PC-3 (cell line): ENCODE results near the gene FUT6. TPM values are rescaled to one million over a fixed set of nuclear protein-coding genes. Genes with fewer than 3 reads are reported as not detected.
"Not testable (repeated sequence)": the region's sequence is repeated elsewhere in the genome, so short reads cannot be mapped to it uniquely, and the experiment has no call there.

Source experiments
- ATAC-seq: fragments of 200-7000 bp; cut with Tn5 transposase; 2 replicates; pipeline ENCODE4 v1.9.1; 2020; ENCODE audit warnings: mild to moderate bottlenecking, moderate library complexity
- Bru-seq: library from RNA; stranded (reverse); fragments of 400-500 nt; gene quantifications from one replicate; lab custom pipeline; 2021; lab: Mats Ljungman, UMichigan
- BruChase-seq, 2 experiments: library from RNA; stranded (reverse); fragments of 400-500 nt; gene quantifications; one replicate each; lab custom pipeline; 2021; lab: Mats Ljungman, UMichigan
- BruUV-seq: library from RNA; stranded (reverse); fragments of 400-500 nt; replicated peaks from 2 replicates; lab custom pipeline; 2021; lab: Mats Ljungman, UMichigan
- CTCF ChIA-PET: fragments of 300-600 bp; sonication (Branson Sonifier 250); formaldehyde crosslinking; loops from one replicate; lab custom pipeline; 2022; ENCODE audit warnings: antibody characterized with exemption; lab: Charles Lee
- POLR2A ChIA-PET: fragments of 300-600 bp; sonication (Branson Sonifier 250); formaldehyde crosslinking; loops from one replicate; lab custom pipeline; 2022; ENCODE audit warnings: antibody characterized with exemption; ENCODE audit not compliant: unreplicated experiment; lab: Charles Lee
- DNase-seq: peaks from one replicate; pipeline ENCODE4 v3.0.0-alpha.2; 2015
- H2AFZ ChIP-seq: fragments of 300-600 bp; sonication (generic); 2 replicates; pipeline ENCODE4 v1.6.0; 2016; ENCODE audit warnings: antibody characterized with exemption, low read length
- H3F3A ChIP-seq: fragments of 300-600 bp; sonication (generic); one replicate; pipeline ENCODE4 v1.6.0; 2017; ENCODE audit warnings: antibody characterized with exemption, low read length, control low read depth, mild to moderate bottlenecking; ENCODE audit not compliant: unreplicated experiment
- H3K27ac ChIP-seq: fragments of 300-600 bp; sonication (generic); 2 replicates; pipeline ENCODE4 v1.5.1; 2016; ENCODE audit warnings: mild to moderate bottlenecking, low read length
- H3K27me3 ChIP-seq: fragments of 300-600 bp; sonication (generic); 2 replicates; pipeline ENCODE4 v1.6.1; 2016; ENCODE audit warnings: low read length, mixed read lengths
- H3K36me3 ChIP-seq: fragments of 300-600 bp; sonication (generic); 2 replicates; pipeline ENCODE4 v1.6.1; 2016; ENCODE audit warnings: low read depth, mixed run types, low read length, mixed read lengths
- H3K4me1 ChIP-seq: fragments of 300-600 bp; sonication (generic); 2 replicates; pipeline ENCODE4 v1.5.1; 2016; ENCODE audit warnings: low read length; ENCODE audit not compliant: insufficient read depth
- H3K4me2 ChIP-seq: fragments of 300-600 bp; sonication (generic); 2 replicates; pipeline ENCODE4 v1.6.0; 2016; ENCODE audit warnings: low read length
- H3K4me3 ChIP-seq: fragments of 300-600 bp; sonication (generic); 2 replicates; pipeline ENCODE4 v1.5.1; 2016; ENCODE audit warnings: mild to moderate bottlenecking, low read length, mixed read lengths
- H3K79me2 ChIP-seq: fragments of 300-600 bp; sonication (generic); 2 replicates; pipeline ENCODE4 v1.6.1; 2017; ENCODE audit warnings: low read length, mixed read lengths
- H3K9ac ChIP-seq: fragments of 300-600 bp; sonication (generic); 2 replicates; pipeline ENCODE4 v1.6.0; 2016; ENCODE audit warnings: mild to moderate bottlenecking, low read length
- H3K9me2 ChIP-seq: fragments of 300-600 bp; sonication (generic); replicated peaks from 2 replicates; pipeline ENCODE4 v1.6.1; 2016; ENCODE audit warnings: mixed run types, low read length, mixed read lengths
- H3K9me3 ChIP-seq: fragments of 300-600 bp; sonication (generic); 2 replicates; pipeline ENCODE4 v1.6.1; 2016; ENCODE audit warnings: low read length, mixed read lengths
- H4K20me1 ChIP-seq: fragments of 300-600 bp; sonication (generic); 2 replicates; pipeline ENCODE4 v1.6.1; 2016; ENCODE audit warnings: low read length, mixed read lengths
- CTCF ChIP-seq: fragments of 300-600 bp; sonication (generic); conservative IDR thresholded peaks from 2 replicates; pipeline ENCODE4 v1.5.1; 2017; ENCODE audit warnings: antibody characterized with exemption, low read depth, mild to moderate bottlenecking, low read length
- EZH2 ChIP-seq: fragments of 300-600 bp; sonication (generic); IDR thresholded peaks from one replicate; pipeline ENCODE4 v1.6.1; 2017; ENCODE audit warnings: antibody characterized with exemption, mild to moderate bottlenecking, low read length; ENCODE audit not compliant: unreplicated experiment
- EZH2phosphoT487 ChIP-seq: fragments of 300-600 bp; sonication (generic); IDR thresholded peaks from 2 replicates; pipeline ENCODE4 v1.6.1; 2018; ENCODE audit warnings: mild to moderate bottlenecking, antibody characterized with exemption, low read length, borderline replicate concordance
- intact Hi-C: fragments of 100-400 bp; cut with micrococcal nuclease; formaldehyde crosslinking; loops from 2 replicates; pipeline ENCODE4 v1.9.0; 2023
- long read RNA-seq: library from polyadenylated mRNA; unstranded; transcript quantifications from one replicate; pipeline ENCODE4 v2.0.0, GENCODE V29; 2021; ENCODE audit not compliant: unreplicated experiment
- total RNA-seq: library from RNA; depleted of rRNA; stranded (reverse); fragments of >200 nt; gene quantifications from 2 replicates; pipeline ENCODE4 v1.2.3, GENCODE V29; 2014; rRNA removed

FUT6 gene, protein sequence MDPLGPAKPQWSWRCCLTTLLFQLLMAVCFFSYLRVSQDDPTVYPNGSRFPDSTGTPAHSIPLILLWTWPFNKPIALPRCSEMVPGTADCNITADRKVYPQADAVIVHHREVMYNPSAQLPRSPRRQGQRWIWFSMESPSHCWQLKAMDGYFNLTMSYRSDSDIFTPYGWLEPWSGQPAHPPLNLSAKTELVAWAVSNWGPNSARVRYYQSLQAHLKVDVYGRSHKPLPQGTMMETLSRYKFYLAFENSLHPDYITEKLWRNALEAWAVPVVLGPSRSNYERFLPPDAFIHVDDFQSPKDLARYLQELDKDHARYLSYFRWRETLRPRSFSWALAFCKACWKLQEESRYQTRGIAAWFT
- total RNA-seq (0.69 TPM in 1 of 2 replicates, not detected in the other), Bru-seq, nascent RNA (percentile 21 among the genes with signal in this experiment), BruChase-seq, experiment 1, labeled RNA remaining after a 6-hour chase (percentile 43 among the genes with signal in this experiment), BruChase-seq, experiment 2, labeled RNA remaining after a 2-hour chase (percentile 30 among the genes with signal in this experiment)
- long read RNA-seq = 0 reads

DNA sequence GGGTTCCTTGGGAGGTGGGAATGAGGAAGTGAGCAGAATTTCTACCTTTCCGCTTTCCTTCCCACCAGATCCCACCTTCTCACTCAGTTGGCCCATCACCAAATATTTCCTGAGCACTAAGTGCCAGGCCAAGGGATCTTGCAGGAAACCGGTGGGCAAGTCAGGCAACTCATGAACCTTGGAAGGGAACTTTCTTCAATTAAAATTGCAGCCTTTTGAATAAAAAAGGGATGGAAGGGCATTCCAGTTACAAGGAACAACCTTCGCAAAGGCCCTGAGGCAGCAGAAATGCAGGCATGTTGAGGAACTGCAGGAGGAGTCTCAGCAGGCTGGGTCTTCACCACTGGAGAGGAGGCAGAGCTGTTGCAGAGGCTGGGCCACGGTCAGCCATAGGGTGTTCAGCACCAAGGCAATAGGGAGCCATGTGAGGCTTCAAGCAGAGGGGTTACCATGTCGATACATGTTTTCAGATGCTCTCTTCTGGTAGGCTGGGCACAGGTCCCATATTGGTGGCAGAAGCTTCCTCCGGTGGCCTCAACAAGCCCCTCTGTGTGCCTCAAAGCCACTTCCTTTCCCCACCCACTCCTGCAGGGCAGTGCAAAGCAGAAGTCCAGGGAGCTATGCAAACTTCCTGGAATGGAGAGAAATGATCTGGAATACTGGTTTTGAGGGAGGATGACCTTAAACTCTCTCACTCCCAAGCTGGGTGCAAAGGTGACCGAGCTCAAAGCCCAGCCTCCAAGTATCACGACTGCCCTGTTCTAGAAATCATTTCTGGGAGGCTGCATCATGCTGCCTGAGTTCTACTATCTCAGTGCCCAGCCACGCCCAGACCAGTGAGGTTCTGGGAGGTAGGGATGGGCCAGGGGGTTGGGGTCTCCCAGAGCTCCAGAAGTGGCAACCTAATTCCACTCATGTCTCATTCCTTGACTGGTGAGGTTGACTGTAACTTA, at the start of gene FUT6:
TSS of gene FUT6 (minus strand) at position 638 of the 953 bp plus-strand sequence. CDS start 7,135 bp downstream, outside the sequence.
- no peaks in the 10 kb centered on the region for H3F3A ChIP-seq
- POLR2A ChIA-PET = no interaction called here
- no peaks in the 10 kb centered on the region for H3K9me2 ChIP-seq
- ATAC-seq = no peak
- H3K4me2 ChIP-seq = no peak within 1 kb of the TSS
- no peak within 1 kb of the TSS for H3K9ac ChIP-seq
- CTCF ChIA-PET = no interaction called here
- no TSS peak for BruUV-seq
- TF ChIP-seq EZH2phosphoT487 (no peak), CTCF (no peak), EZH2 (no peak)
- no peak within 1 kb of the TSS for H3K27ac ChIP-seq
- intact Hi-C loops = no loop called here
- no peaks in the 10 kb centered on the region for H3K9me3 ChIP-seq
- DNase-seq = no peak
- H3K27me3 ChIP-seq = no peaks in the 10 kb centered on the region
- H3K4me3 ChIP-seq = no peak within 1 kb of the TSS
- H3K79me2 ChIP-seq = no peaks in the 10 kb centered on the region
- no peaks in the 10 kb centered on the region for H3K4me1 ChIP-seq
- no peaks in the 10 kb centered on the region for H4K20me1 ChIP-seq
- H2AFZ ChIP-seq = no peak within 1 kb of the TSS
- H3K36me3 ChIP-seq = no peaks in the 10 kb centered on the region

DNA sequence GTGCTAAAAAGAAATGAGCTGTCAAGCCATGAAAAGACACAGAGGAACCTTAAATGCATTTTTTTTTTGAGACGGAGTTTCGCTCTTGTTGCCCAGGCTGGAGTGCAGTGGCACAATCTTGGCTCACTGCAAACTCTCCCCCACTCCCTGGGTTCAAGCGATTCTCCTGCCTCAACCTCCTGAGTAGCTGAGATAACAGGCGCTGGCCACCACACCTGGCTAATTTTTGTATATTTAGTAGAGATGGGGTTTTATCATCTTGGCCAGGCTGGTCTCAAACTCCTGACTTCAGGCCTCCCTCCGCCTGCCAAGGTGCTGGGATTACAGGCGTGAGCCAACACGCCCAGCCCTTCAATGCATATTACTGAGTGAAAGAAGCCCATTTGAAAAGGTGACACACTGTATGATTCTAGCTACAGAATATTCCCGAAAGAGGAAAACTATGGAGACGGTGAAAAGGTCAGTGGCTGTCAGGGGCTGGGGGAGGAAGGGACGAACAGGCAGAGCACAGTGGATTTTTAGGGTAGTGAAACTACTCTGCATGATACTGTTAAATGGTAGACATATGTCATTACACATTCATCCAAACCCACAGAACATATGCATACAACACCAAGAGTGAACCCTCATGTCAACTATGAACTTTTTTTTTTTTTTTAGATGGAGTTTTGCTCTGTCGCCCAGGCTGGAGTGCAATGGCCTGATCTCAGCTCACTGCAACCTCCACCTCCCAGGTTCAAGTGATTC, 44.7 kb upstream of the FUT6 start:
- H3K79me2 ChIP-seq, H4K20me1 ChIP-seq, H3K4me1 ChIP-seq, H2AFZ ChIP-seq, ATAC-seq, H3K9me3 ChIP-seq, H3K27ac ChIP-seq, H3K4me2 ChIP-seq, POLR2A ChIA-PET, H3K9ac ChIP-seq, intact Hi-C loops, CTCF ChIA-PET, DNase-seq, H3K4me3 ChIP-seq, H3K36me3 ChIP-seq, H3K9me2 ChIP-seq, H3F3A ChIP-seq, BruUV-seq: not testable (repeated sequence)
- peaks cover 17% of the 10 kb centered on the region for H3K27me3 ChIP-seq

- CTCF ChIA-PET, H3K9ac ChIP-seq, H3K4me3 ChIP-seq, H3K4me1 ChIP-seq, BruUV-seq, H2AFZ ChIP-seq, intact Hi-C loops, H3K27ac ChIP-seq, H3K36me3 ChIP-seq, H3K79me2 ChIP-seq, H3K9me2 ChIP-seq, H3K9me3 ChIP-seq, POLR2A ChIA-PET, H4K20me1 ChIP-seq, H3F3A ChIP-seq, ATAC-seq, H3K4me2 ChIP-seq: not testable (repeated sequence)
- H3K27me3 ChIP-seq = peaks cover 19% of the 10 kb centered on the region
- peak; percentile 41 for DNase-seq
These were observed 43.8 kb upstream of the FUT6 start for GRCh38 chr19:5883157-5883873.
